GM18870 (cell line): ENCODE measurements around the gene DGKG.

Experiments used
- ATAC-seq: cut with Tn5 transposase; IDR thresholded peaks from one replicate; pipeline ENCODE4 v1.9.1; 2021; ENCODE audit warnings: moderate library complexity; ENCODE audit not compliant: unreplicated experiment

Gene DGKG

GRCh38 chr3:186320862-186321568, 41.0 kb downstream of the DGKG start:
- no peak for ATAC-seq

GRCh38 chr3:186319945-186320344, 42.1 kb downstream of the DGKG start:
- no peak for ATAC-seq

DNA sequence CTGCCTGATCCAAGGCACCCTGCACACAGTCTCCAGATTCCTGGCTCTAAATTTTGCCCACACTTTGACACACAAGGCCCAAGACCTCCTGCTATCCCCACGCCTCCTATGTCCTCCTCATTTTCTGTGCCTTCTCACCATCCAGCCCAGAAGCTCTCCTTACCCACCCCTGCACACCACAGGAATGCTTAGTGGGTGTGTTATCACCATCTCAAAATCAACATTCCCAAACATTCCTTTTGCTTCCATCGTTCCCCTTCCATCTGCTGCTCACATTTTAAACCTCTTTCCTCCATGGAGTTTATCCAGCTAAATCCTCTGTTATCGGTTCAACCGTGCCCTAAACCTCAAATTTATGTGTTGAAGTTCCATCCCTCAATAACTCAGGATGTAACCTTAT, 43.9 kb downstream of the DGKG start:
- ATAC-seq, result no peak

DNA sequence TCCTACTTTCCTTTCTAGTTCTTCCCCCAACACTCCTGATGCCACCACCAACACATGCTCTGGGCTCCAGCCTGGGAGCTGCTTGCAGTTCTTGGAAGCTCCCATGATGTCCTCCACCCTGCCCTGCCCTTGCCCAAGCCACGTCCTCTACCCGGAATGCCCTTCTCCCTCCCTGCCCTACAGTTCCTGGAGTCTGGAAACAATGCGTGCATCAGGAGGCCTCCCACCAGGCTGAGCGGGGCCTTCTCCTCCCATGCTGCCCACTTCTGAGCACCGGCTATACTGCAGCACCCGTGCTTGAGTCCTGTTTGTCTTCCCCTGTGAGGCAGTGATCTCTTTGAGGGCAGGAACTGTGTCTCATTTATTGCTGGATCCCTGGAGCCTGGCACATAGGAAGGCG, 44.6 kb downstream of the DGKG start:
- ATAC-seq, result no peak

DNA sequence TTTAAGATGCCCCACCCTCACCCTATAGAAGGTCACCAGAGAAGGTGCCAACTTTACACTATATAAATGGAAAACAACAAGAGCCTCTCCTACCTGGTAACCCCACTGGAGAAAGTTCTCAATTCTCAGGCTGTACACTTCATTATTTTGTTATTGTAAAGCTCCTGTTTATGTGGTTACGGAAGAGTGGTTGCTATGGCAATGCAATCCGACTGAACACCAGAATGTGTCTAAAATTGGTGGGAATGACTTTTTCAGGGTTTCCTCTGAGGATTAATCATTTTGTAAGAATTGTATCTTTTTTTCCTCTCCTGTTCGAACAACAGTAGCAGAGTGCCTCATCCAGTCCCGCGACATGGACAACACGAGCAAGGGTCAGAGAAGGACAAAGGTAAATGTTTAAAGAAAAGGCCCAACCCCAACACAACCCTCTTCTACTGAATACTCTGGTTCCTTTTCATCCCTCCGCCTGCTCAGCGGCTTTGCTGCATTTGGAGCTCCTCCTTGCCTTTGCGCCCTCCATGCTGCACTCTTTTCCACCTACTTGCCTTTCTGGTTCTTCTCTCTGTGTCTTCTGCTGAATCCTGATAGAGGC, 45.3 kb downstream of the DGKG start:
- ATAC-seq, result no peak

DNA sequence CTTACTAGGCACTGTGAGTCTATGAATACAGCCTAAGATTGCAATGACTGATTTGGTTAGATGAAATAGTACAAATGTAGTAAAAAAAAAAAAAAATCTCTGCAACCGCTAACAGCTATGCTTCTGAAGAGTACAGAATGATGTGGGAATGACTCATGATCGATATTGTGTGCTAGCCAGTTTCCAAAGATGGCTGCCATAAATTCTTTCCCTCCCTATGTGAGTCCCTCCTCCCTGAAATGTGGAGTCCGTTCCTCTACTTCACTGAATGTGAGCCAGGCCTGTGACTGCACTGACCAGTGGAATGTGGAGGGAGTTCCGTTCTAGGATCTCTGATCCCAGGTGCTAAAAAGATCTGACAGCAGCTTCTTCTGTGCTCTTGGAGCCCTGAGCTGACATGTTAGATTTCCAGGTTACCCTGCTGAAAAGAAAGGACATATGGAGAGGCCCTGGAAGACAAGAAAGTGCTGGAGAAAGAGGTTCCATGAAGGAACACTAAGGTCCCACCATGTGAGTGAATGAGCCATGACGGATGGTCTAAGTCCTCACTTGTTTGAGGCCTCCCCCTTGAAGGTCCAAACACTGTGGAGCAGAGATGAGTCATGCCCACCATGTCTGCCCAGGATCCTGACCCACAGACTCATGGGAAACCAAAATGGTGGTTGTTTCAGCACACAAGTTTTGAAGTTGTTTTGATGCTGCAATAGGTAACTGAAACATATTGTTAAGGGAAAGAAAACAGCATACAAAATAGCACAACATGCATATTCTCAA, 46.3 kb downstream of the DGKG start:
- no peak for ATAC-seq

GRCh38 chr3:186314896-186315295, 47.1 kb downstream of the DGKG start:
- ATAC-seq, result no peak

- no peak for ATAC-seq
Measured at GRCh38 chr3:186311441-186311840, 50.6 kb downstream of the DGKG start.

- ATAC-seq, result no peak
Measured at GRCh38 chr3:186308549-186308948, 53.5 kb downstream of the DGKG start.

- no peak for ATAC-seq
Measured at GRCh38 chr3:186307594-186308221, 54.3 kb downstream of the DGKG start.

DNA sequence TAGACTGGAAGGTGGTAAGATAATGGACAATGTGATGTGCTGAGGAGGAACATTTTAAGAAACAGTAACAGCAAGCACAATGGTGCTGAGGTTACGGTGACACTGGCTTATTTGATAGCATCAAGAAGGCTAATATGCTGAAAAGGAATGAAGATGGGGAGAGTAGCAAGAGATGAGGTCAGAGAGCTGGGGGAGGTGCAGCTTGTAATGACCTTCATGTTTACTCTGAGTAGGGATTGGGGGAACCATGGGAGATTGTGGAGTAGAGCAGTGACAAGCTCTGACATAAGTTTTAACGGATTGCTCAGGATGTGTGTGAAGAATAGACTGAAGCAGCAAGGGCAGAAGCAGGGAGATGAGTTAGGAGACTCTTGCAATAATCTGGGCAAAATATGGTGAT, 56.7 kb downstream of the DGKG start:
- ATAC-seq, result no peak

DNA sequence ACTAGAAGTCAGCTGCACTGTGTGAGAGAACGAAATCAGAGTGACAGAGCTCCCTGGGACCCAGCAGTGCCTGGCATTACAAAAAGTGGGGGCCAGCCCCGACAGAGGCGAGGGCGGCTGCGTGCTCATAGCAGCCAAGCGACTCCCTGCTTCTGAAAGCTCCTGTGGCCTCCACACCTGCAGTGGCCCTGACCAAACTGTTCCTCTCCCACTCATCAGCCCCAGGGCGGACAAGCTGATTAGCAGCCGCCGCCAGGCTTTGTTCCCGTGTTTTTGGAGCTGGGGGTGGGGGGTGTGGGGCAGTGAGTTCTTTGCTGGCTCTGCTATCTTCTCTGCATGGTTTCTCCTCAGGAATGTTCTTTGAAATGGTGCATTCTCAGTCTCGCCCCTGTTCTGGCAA, 58.1 kb downstream of the DGKG start:
- ATAC-seq, result no peak

DNA sequence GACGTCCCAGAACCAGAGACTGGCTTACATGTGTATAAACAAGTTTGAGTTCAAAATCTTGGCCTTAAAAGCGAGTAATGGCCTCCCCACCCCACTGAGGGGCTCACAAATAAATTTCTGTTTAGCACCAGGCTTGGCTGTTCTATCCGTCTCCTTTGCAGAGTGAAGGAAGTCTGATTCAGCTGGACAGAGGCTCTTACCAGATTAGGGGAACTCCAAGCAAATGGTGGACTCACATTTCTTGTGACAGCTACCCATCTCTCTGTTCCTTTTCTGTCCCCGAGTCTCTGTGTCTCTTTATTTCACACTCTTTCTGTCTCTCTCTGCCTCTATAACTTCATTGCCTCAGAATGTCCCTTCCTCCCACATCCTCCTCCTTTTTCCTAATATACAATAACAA, 62.7 kb downstream of the DGKG start:
- no peak for ATAC-seq

GRCh38 chr3:186298876-186299275, 63.2 kb downstream of the DGKG start:
- ATAC-seq, result no peak

DNA sequence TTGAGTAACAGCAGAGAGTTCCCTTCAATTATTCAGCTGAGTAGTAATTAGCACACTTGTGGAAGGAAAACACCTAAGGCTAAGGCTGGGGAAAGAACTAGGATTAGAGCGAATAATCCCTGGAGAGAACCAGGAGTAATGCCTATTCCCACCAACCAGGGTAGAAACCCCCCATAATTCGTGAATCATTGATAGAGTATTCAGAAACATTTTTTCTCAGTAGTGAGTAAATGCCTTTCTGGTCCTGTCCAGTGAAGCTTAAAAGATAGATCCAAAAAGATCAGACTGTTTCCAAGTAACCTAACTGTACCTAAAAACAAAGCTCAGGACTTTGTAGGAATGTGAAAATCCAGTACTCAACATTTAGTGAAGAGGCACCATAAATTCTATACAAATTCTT, 71.2 kb downstream of the DGKG start:
- ATAC-seq, result no peak

DNA sequence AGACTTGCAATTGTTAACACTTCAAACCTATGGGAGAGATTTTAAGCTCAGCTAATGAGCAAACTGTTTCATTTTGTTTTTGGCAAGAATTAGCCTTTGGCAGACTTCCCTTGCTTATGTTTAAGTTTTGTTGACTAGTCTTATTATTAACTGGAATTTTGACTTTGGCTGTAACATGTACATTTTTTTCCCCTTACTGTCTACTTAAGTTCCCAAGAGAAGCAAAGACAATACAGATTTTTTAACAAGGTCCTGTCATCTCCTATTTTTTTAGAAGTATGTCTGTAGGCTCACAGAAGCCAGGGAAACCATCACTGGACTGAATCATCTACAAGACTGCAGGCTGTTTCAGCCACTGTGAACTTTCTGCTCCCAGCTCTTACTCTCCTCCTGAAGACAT, 74.3 kb downstream of the DGKG start:
- ATAC-seq, result no peak

- no peak for ATAC-seq
Measured at GRCh38 chr3:186286114-186286513, 75.9 kb downstream of the DGKG start.

DNA sequence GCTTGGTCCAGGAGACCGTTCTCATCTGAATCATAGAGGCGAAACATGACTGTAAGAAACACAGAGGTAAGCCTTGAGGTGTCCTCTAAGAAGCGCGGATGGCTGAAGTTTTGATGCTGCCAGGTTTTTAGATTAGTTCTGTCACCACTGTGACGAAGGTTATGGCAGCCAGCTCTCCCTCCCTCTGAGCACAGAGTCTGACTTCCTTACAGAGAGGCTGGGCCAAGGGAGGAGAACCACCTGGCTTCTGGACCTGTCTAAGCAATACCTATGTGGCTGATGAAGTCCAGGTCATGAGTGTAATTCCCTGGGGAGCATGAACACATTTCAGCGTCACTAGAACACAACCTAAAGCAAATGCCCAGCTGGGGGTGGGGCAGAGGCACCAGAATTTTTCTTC, 77.4 kb downstream of the DGKG start:
- ATAC-seq, result no peak

GRCh38 chr3:186284349-186284652, 77.7 kb downstream of the DGKG start:
- no peak for ATAC-seq

DNA sequence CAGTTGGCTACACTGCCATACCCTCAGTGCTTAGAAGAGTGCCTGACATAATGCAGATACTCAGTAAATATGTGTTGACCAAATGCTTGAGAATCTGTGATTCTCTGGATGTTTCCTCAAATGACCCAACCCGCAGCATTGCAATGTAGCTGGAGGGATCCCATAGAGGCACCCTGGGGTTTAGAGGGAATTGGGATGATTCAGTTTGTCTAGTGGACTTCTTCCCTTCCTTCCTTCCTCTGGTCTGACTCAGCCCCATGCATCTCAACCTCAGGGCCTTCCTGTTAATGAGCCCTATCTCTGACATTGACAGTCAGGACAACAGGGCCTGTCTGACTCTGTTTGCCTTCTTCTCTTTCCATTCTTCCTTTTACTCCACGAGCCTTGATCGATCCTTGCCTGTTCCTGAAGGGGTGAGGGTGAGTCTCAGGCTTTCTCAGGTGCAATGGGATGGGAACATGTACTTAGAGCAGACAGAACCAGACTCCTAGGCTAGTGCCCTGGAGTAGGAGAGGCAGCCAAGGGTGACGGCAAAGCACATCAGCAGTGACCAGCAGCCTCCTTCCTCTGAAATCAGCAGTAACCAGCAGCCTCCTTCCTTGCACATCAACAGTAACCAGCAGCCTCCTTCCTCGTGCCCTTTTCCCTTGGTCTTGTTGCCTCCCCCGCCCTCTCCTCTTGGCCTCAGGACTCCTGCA, 78.2 kb downstream of the DGKG start:
- ATAC-seq, result no peak

DNA sequence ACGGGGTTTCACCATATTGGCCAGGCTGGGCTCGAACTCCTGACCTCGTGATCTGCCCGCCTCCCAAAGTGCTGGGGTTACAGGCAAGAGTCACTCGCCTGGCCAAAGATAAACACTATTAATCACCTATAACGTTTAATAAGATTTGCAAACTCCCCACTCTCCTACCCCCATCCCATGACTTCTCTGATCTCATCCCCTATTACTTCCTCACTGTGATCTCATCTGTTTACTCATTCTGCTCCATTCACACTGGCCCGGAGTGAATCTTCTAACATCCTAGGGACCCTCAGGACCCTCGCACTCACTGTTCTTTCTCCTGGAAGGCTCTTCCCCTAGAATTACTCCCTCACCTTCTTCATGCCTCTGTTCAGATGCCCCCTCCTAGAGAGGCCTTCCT, 78.9 kb downstream of the DGKG start:
- ATAC-seq, result no peak
